Right lobe of liver (tissue), 6 donors: Measurements from ENCODE around the gene TXN2. TPM values are rescaled to one million over a fixed set of nuclear protein-coding genes. Genes with fewer than 3 reads are reported as not detected.
"Not testable (repeated sequence)": the region's sequence is repeated elsewhere in the genome, so short reads cannot be mapped to it uniquely, and the experiment has no call there.

Source experiments
- ATAC-seq, 4 donors: fragments of 200-7000 bp; cut with Tn5 transposase; one replicate each; pipeline ENCODE4 v1.9.1; 2020; ENCODE audit warnings: mild to moderate bottlenecking in 4 of 4, moderate library complexity in 4 of 4
- DNase-seq, 3 donors: peaks; one replicate each; pipeline ENCODE4 v3.0.0-alpha.2; 2020
- H3K27ac ChIP-seq, 3 donors: fragments of 200-600 bp; one replicate each; pipeline ENCODE4 v1.8.0; 2022
- H3K27me3 ChIP-seq, 2 donors: fragments of 200-600 bp; one replicate each; pipeline ENCODE4 v1.8.0; 2022
- H3K36me3 ChIP-seq, 4 donors: fragments of 200-600 bp; sonication (generic) in 1 of 4; one replicate each; pipeline versions ENCODE4 v1.5.1 to v1.8.0; 2017 to 2022; ENCODE audit warnings: control low read depth in 1 of 4
- H3K4me1 ChIP-seq, 4 donors: fragments of 200-600 bp; sonication (generic) in 1 of 4; one replicate each; pipeline versions ENCODE4 v1.5.1 to v1.8.0; 2017 to 2022; ENCODE audit warnings: control low read depth in 1 of 4
- H3K4me3 ChIP-seq, 3 donors: fragments of 200-600 bp; one replicate each; pipeline ENCODE4 v1.8.0; 2022
- H3K9me3 ChIP-seq, 4 donors: fragments of 200-600 bp; sonication (generic) in 1 of 4; one replicate each; pipeline versions ENCODE4 v1.5.1 to v1.8.0; 2017 to 2022; ENCODE audit warnings: control low read depth in 1 of 4
- POLR2A ChIP-seq: fragments of 450-650 bp; IDR thresholded peaks from one replicate; pipeline ENCODE4 v1.6.1; 2017; ENCODE audit warnings: antibody characterized with exemption, mild to moderate bottlenecking
- WGBS: methylation state at CpG from one replicate; pipeline ENCODE4 v1.1.6; 2018; ENCODE audit warnings: low coverage, low lambda C conversion rate; ENCODE audit not compliant: insufficient coverage; ENCODE audit errors: missing lambda C conversion rate; 5-methylcytosine and 5-hydroxymethylcytosine counted together
- intact Hi-C, 2 donors: fragments of 100-400 bp; cut with DNase I; formaldehyde crosslinking; loops; one replicate each; pipeline versions ENCODE4 v1.11.2 to v1.14.1; 2022
- total RNA-seq, 6 experiments: library from RNA; depleted of rRNA in 2 of 6; stranded (reverse); fragments of >200 nt in 2 of 6; fragmentation: NEBNext Ultra II Directional in 3 of 6; extraction: Animal tissue kit (Norgen Biotek cat#: 25700) in 3 of 6; gene quantifications; one replicate each; pipeline versions ENCODE4 v1.1.0 to v1.2.4, GENCODE V29; 2016 to 2023
- TF ChIP-seq, protein P1 (sequence below), 4 donors: fragments of 200-600 bp in 3 of 4; fragments of 450-650 bp in 1 of 4; IDR thresholded peaks; one replicate each; pipeline versions ENCODE4 v1.5.1 to v1.8.0; 2016 to 2022; ENCODE audit warnings: antibody characterized with exemption in 4 of 4, mild to moderate bottlenecking in 2 of 4
- donor health status: DM: no; HTN: yes; CAD: no.
- donor health status: DM: no; HTN: no; CAD: no.
- donor health status: DM: no; HTN: no; CAD: no.
- donor health status: DM: no; HTN: yes; CAD: no.
- donor health status: DM: no; HTN: yes; CAD: no.

TXN2 gene
- total RNA-seq, 6 experiments from 2014 or later = 56.0 to 94.8 (median 67.2) TPM

DNA sequence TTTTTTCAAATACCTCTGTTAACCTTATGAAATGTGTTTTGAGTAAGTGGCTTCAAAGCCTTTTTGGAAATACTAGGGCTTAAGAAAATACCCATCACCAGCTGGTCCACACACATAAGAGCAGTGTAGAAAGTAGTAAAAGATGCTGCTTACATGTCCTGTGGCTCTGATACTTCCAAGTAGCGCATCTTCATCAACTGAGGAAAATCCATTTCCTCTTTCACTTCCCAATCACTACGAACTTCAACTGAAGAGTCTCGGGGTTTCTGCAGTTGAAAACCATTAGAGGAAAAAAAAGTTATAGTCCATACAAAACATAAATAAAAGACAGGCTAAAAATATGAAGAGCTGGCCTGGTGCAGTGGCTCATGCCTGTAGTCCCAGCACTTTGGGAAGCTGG is 39.0 kb upstream of the TXN2 start:
- Histone ChIP-seq H3K4me3 (no peak overlapping the region), H3K36me3 (peaks cover 12 to 100% (median 69%) of the 10 kb centered on the region in 4 donors), H3K9me3 (no peaks in the 10 kb centered on the region), H3K4me1 (no peaks in the 10 kb centered on the region), H3K27me3 (no peaks in the 10 kb centered on the region), H3K27ac (no peak overlapping the region)
- ATAC-seq (peak in 1 of 4 donors; percentile 52), DNase-seq (no peak)
- intact Hi-C loops = no loop called here
- TF ChIP-seq, protein P1, sequence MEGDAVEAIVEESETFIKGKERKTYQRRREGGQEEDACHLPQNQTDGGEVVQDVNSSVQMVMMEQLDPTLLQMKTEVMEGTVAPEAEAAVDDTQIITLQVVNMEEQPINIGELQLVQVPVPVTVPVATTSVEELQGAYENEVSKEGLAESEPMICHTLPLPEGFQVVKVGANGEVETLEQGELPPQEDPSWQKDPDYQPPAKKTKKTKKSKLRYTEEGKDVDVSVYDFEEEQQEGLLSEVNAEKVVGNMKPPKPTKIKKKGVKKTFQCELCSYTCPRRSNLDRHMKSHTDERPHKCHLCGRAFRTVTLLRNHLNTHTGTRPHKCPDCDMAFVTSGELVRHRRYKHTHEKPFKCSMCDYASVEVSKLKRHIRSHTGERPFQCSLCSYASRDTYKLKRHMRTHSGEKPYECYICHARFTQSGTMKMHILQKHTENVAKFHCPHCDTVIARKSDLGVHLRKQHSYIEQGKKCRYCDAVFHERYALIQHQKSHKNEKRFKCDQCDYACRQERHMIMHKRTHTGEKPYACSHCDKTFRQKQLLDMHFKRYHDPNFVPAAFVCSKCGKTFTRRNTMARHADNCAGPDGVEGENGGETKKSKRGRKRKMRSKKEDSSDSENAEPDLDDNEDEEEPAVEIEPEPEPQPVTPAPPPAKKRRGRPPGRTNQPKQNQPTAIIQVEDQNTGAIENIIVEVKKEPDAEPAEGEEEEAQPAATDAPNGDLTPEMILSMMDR (IDR thresholded peaks at IDR 0.05) = no peak
- TF ChIP-seq POLR2A = no peak
- 62% methylated on average over 3 of the region's 3 CpGs for WGBS

DNA sequence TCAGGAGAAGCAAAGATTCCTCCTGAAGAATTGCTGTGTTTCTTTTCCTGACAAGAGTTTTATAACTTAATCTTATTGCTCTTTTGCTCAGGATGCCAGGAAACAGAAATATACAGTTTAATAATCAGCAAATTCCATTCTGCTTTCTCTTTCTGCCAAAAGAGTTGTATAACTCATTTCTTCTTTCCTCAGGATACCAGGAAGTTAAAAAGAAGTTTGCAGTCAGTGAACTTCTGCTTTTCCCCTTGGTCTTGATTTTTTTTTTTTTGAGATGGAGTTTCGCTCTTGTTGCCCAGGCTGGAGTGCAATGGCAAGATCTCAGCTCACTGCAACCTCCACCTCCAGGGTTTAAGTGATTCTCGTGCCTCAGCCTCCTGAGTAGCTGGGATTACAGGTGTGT is 38.5 kb upstream of the TXN2 start:
- ATAC-seq = peak in 1 of 4 donors; percentile 38
- WGBS = 80% methylated on average over 1 of the region's 2 CpGs

DNA sequence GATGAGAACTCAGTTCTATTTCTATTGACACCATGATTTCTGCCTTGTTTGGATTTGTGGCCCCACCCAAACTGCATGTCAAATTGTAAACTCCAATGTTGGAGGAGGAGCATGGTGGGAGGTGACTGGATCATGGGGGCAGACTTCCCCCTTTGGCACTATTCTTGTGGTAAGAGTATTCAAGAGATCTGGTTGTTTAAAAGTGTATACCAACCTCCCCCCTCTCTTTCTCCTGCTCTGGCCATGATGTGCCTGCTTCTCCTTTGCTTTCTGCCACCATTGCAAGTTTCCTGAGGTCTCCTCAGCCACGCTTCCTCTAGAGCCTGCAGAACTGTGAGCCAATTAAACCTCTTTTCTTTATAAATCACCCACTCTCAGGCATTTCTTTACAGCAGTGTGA is 33.3 kb upstream of the TXN2 start:
- intact Hi-C loops = no loop called here
- TF ChIP-seq, protein P1 (IDR thresholded peaks at IDR 0.05) = no peak
- no peak for TF ChIP-seq POLR2A
- ATAC-seq = peak in 1 of 4 donors; percentile 26
- no peaks in the 10 kb centered on the region for H3K27me3 ChIP-seq
- no peak overlapping the region for H3K4me3 ChIP-seq
- H3K36me3 ChIP-seq = peaks cover 17 to 95% (median 58%) of the 10 kb centered on the region in 4 donors
- 57% methylated on average over 1 of the region's 1 CpG for WGBS
- no peaks in the 10 kb centered on the region for H3K9me3 ChIP-seq
- DNase-seq = no peak
- H3K4me1 ChIP-seq = no peaks in the 10 kb centered on the region
- no peak overlapping the region for H3K27ac ChIP-seq

More for the DNA sequence above, 38.5 kb upstream of the TXN2 start:
- H3K27ac ChIP-seq, H3K4me1 ChIP-seq, H3K4me3 ChIP-seq, H3K9me3 ChIP-seq, H3K27me3 ChIP-seq, DNase-seq, intact Hi-C loops: not testable (repeated sequence)
- peaks cover 10 to 100% (median 68%) of the 10 kb centered on the region in 4 donors for H3K36me3 ChIP-seq

DNA sequence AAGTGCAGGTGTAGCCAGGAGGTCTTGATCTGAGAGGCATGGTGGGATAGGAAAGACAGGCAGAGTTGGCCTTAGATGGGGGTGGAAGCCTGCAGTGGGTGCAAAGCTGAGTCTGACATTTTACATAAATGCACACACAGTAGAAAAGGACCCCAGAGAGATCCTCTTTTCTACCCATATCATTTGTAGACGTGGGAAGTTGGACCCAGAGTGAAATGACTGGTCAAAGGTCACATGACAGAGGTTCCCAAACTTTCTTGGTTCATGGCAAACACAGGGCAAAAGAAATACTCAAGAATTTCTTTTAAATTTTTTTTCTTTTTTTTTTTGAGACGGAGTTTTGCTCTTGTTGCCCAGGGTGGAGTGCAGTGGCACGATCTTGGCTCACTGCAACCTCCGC is 31.6 kb upstream of the TXN2 start:
- peaks cover 11 to 77% (median 43%) of the 10 kb centered on the region in 4 donors for H3K36me3 ChIP-seq
- intact Hi-C loops = no loop called here
- H3K27me3 ChIP-seq = no peaks in the 10 kb centered on the region
- peak in 1 of 4 donors; percentile 19 for ATAC-seq
- TF ChIP-seq, protein P1 (IDR thresholded peaks at IDR 0.05) = no peak
- no peak for TF ChIP-seq POLR2A
- no peaks in the 10 kb centered on the region for H3K9me3 ChIP-seq
- no peak overlapping the region for H3K27ac ChIP-seq
- no peaks in the 10 kb centered on the region for H3K4me1 ChIP-seq
- no peak for DNase-seq
- H3K4me3 ChIP-seq = no peak overlapping the region
- 70% methylated on average over 4 of the region's 4 CpGs for WGBS

DNA sequence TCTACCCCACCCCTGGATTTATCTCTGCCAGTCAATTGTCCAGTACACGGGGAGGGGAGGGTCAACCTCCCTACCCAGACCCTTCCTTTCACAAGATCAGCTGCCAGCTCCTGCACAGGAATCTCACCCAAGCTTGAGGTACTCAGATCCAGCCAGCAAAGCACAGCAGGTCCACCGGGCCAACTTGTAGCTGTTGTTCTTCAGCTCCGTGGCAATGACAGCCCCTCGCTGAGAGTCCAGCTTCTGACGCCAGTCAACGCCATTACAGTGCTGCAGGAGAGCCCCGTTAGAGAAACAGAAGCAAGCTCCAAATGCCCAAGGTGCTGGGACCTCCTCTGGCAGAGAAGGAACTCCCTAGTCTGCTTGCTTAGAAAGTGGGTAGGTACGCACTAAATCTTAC is 30.9 kb upstream of the TXN2 start:
- Histone ChIP-seq H3K27ac (no peak overlapping the region), H3K9me3 (no peaks in the 10 kb centered on the region), H3K4me3 (no peak overlapping the region), H3K4me1 (peaks cover 0 to 4% (median 2%) of the 10 kb centered on the region in 4 donors), H3K27me3 (no peaks in the 10 kb centered on the region), H3K36me3 (peaks cover 11 to 70% (median 37%) of the 10 kb centered on the region in 4 donors)
- DNase-seq (no peak), ATAC-seq (no peak)
- TF ChIP-seq, protein P1 (IDR thresholded peaks at IDR 0.05) = no peak
- no peak for TF ChIP-seq POLR2A
- 100% methylated on average over 2 of the region's 8 CpGs for WGBS
- intact Hi-C loops = no loop called here
